HepG2 (cell line): ENCODE measurements around the gene FBLIM1. TPM values are rescaled to one million over a fixed set of nuclear protein-coding genes. Genes with fewer than 3 reads are reported as not detected.

Experiments used
- AGO2 ChIP-seq: fragments of 200-400 bp; formaldehyde crosslinking; optimal IDR thresholded peaks from 2 replicates; pipeline ENCODE3; 2017; ENCODE audit warnings: mild to moderate bottlenecking, low read depth, low read length, moderate library complexity
- ATRX ChIP-seq: sonication (generic); formaldehyde crosslinking; IDR thresholded peaks from 2 replicates; pipeline ENCODE4 v1.4.0; 2020; ENCODE audit warnings: missing genetic modification reagents, borderline replicate concordance
- HMG20A ChIP-seq: IDR thresholded peaks from 2 replicates; pipeline ENCODE4 v1.6.1; 2016; ENCODE audit warnings: borderline replicate concordance
- NFRKB ChIP-seq: fragments of 450-650 bp; IDR thresholded peaks from 2 replicates; pipeline ENCODE4 v1.6.1; 2017
- STAT5B ChIP-seq: sonication (generic); formaldehyde crosslinking; IDR thresholded peaks from 2 replicates; pipeline ENCODE4 v1.4.0; 2020; ENCODE audit warnings: missing genetic modification reagents
- ZNF468 ChIP-seq: sonication (generic); formaldehyde crosslinking; IDR thresholded peaks from 2 replicates; pipeline ENCODE4 v1.8.0; 2022; ENCODE audit warnings: mild to moderate bottlenecking, moderate library complexity, missing genetic modification reagents
- polyA plus RNA-seq, 8 experiments: library from polyadenylated mRNA; depleted of rRNA in 3 of 8; stranded (reverse) in 7 of 8; unstranded in 1 of 8; fragments of >200 nt; fragmentation: Illumina TruSeq in 4 of 8; extraction: Trizol in 4 of 8; gene quantifications; 2 replicates each; pipeline versions ENCODE4 v1.2.1 to v1.2.3, GENCODE V29; 2011 to 2016; ENCODE audit warnings: low read depth in 4 of 8, missing spikeins in 1 of 8, mixed read lengths in 1 of 8; ENCODE audit not compliant: insufficient read depth in 1 of 8
- total RNA-seq, 5 experiments: library from RNA; depleted of rRNA; stranded (reverse); fragments of >200 nt; fragmentation: Illumina TruSeq; extraction: Trizol; gene quantifications; 2 replicates each; pipeline ENCODE4 v1.2.3, GENCODE V29; 2016; ENCODE audit warnings: low read depth in 1 of 5
- TF ChIP-seq, protein P1 (sequence below): sonication (generic); formaldehyde crosslinking; IDR thresholded peaks from 2 replicates; pipeline ENCODE4 v1.5.0; 2020; ENCODE audit warnings: missing genetic modification reagents
- TF ChIP-seq, protein P2 (sequence below): sonication (generic); formaldehyde crosslinking; IDR thresholded peaks from 2 replicates; pipeline ENCODE4 v1.5.1; 2020; ENCODE audit warnings: mild to moderate bottlenecking, moderate library complexity, missing genetic modification reagents
- TF ChIP-seq, protein P3 (sequence below): IDR thresholded peaks from 2 replicates; pipeline ENCODE4 v1.4.0; 2020; ENCODE audit warnings: mild to moderate bottlenecking, missing genetic modification reagents
- TF ChIP-seq, protein P4 (sequence below): sonication (generic); formaldehyde crosslinking; IDR thresholded peaks from 2 replicates; pipeline ENCODE4; 2020; ENCODE audit warnings: missing genetic modification reagents, mild to moderate bottlenecking, borderline replicate concordance
- TF ChIP-seq, protein P5 (sequence below): sonication (generic); formaldehyde crosslinking; IDR thresholded peaks from 2 replicates; pipeline ENCODE4 v1.4.0; 2020; ENCODE audit warnings: mild to moderate bottlenecking, low read depth, missing genetic modification reagents

The FBLIM1 gene
- total and polyA plus RNA-seq, 2 of the 13 experiments (the other 11 are each of a cell fraction or from before 2014, with no cell fraction given): 10.6 to 23.0 TPM

DNA sequence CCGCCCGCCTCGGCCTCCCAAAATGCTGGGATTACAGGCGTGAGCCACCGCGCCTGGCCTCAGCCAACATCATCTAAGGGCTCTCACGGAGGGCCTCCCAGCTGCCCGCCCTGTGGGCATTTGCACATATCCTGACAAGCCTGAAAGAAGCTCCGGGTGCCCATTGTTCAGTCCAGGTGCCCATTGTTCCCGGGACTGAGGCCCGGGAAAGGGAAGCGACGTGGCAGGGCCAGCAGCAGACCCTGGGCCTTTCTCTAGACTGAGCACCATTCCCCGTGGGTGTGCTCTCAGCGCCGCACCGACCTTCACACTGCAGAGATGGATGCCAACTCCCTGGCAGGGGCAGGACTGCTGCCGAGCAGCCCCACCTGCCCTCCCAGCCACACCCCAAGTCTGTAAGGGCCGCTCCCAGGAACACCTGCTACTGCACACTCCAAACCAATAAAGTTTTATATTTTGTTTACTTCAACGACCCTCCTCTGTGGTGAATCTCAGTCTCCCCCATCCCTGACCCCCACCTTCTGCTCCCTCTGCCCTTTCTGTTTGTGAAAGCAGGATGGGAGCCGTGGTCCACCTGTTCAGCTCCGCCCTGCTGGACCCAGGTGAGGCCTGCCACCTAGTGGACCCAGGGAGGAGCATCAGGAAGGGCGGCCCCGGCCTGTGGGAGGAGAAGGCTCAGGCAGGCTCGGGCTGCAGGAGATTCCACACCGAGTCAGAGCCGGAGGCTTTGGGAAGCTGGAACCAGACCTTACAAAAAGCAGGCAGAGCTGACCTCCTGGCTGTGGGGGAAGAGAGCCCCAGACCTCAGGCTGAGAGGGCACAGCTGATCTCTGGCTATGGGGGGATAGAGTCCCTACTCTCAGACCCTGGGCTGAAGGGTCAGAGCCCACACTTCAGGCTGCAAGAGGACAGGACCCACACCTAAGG is 17.4 kb upstream of the FBLIM1 start (continued):
- TF ChIP-seq, protein P1, sequence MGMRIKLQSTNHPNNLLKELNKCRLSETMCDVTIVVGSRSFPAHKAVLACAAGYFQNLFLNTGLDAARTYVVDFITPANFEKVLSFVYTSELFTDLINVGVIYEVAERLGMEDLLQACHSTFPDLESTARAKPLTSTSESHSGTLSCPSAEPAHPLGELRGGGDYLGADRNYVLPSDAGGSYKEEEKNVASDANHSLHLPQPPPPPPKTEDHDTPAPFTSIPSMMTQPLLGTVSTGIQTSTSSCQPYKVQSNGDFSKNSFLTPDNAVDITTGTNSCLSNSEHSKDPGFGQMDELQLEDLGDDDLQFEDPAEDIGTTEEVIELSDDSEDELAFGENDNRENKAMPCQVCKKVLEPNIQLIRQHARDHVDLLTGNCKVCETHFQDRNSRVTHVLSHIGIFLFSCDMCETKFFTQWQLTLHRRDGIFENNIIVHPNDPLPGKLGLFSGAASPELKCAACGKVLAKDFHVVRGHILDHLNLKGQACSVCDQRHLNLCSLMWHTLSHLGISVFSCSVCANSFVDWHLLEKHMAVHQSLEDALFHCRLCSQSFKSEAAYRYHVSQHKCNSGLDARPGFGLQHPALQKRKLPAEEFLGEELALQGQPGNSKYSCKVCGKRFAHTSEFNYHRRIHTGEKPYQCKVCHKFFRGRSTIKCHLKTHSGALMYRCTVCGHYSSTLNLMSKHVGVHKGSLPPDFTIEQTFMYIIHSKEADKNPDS: no peak
- TF ChIP-seq AGO2: peak; percentile 31
- TF ChIP-seq, protein P2, sequence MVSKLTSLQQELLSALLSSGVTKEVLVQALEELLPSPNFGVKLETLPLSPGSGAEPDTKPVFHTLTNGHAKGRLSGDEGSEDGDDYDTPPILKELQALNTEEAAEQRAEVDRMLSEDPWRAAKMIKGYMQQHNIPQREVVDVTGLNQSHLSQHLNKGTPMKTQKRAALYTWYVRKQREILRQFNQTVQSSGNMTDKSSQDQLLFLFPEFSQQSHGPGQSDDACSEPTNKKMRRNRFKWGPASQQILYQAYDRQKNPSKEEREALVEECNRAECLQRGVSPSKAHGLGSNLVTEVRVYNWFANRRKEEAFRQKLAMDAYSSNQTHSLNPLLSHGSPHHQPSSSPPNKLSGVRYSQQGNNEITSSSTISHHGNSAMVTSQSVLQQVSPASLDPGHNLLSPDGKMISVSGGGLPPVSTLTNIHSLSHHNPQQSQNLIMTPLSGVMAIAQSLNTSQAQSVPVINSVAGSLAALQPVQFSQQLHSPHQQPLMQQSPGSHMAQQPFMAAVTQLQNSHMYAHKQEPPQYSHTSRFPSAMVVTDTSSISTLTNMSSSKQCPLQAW (CRISPR knock-in tag): peak; percentile 84
- TF ChIP-seq ZNF468: no peak
- TF ChIP-seq, protein P3, sequence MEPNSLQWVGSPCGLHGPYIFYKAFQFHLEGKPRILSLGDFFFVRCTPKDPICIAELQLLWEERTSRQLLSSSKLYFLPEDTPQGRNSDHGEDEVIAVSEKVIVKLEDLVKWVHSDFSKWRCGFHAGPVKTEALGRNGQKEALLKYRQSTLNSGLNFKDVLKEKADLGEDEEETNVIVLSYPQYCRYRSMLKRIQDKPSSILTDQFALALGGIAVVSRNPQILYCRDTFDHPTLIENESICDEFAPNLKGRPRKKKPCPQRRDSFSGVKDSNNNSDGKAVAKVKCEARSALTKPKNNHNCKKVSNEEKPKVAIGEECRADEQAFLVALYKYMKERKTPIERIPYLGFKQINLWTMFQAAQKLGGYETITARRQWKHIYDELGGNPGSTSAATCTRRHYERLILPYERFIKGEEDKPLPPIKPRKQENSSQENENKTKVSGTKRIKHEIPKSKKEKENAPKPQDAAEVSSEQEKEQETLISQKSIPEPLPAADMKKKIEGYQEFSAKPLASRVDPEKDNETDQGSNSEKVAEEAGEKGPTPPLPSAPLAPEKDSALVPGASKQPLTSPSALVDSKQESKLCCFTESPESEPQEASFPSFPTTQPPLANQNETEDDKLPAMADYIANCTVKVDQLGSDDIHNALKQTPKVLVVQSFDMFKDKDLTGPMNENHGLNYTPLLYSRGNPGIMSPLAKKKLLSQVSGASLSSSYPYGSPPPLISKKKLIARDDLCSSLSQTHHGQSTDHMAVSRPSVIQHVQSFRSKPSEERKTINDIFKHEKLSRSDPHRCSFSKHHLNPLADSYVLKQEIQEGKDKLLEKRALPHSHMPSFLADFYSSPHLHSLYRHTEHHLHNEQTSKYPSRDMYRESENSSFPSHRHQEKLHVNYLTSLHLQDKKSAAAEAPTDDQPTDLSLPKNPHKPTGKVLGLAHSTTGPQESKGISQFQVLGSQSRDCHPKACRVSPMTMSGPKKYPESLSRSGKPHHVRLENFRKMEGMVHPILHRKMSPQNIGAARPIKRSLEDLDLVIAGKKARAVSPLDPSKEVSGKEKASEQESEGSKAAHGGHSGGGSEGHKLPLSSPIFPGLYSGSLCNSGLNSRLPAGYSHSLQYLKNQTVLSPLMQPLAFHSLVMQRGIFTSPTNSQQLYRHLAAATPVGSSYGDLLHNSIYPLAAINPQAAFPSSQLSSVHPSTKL (CRISPR knock-in tag): peak; percentile 48; the same call in 1 of the 2 replicates
- TF ChIP-seq ATRX (CRISPR knock-in tag): no peak
- TF ChIP-seq STAT5B (CRISPR knock-in tag): no peak
- TF ChIP-seq, protein P4, sequence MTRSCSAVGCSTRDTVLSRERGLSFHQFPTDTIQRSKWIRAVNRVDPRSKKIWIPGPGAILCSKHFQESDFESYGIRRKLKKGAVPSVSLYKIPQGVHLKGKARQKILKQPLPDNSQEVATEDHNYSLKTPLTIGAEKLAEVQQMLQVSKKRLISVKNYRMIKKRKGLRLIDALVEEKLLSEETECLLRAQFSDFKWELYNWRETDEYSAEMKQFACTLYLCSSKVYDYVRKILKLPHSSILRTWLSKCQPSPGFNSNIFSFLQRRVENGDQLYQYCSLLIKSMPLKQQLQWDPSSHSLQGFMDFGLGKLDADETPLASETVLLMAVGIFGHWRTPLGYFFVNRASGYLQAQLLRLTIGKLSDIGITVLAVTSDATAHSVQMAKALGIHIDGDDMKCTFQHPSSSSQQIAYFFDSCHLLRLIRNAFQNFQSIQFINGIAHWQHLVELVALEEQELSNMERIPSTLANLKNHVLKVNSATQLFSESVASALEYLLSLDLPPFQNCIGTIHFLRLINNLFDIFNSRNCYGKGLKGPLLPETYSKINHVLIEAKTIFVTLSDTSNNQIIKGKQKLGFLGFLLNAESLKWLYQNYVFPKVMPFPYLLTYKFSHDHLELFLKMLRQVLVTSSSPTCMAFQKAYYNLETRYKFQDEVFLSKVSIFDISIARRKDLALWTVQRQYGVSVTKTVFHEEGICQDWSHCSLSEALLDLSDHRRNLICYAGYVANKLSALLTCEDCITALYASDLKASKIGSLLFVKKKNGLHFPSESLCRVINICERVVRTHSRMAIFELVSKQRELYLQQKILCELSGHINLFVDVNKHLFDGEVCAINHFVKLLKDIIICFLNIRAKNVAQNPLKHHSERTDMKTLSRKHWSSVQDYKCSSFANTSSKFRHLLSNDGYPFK: no peak
- no peak for TF ChIP-seq NFRKB
- TF ChIP-seq HMG20A (CRISPR knock-in tag): no peak
- TF ChIP-seq, protein P5, sequence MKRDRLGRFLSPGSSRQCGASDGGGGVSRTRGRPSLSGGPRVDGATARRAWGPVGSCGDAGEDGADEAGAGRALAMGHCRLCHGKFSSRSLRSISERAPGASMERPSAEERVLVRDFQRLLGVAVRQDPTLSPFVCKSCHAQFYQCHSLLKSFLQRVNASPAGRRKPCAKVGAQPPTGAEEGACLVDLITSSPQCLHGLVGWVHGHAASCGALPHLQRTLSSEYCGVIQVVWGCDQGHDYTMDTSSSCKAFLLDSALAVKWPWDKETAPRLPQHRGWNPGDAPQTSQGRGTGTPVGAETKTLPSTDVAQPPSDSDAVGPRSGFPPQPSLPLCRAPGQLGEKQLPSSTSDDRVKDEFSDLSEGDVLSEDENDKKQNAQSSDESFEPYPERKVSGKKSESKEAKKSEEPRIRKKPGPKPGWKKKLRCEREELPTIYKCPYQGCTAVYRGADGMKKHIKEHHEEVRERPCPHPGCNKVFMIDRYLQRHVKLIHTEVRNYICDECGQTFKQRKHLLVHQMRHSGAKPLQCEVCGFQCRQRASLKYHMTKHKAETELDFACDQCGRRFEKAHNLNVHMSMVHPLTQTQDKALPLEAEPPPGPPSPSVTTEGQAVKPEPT (CRISPR knock-in tag): no peak
